K562 (cell line): Measurements from ENCODE around the gene SCAMP5. TPM values are rescaled to one million over a fixed set of nuclear protein-coding genes. Genes with fewer than 3 reads are reported as not detected.
A peak's percentile ranks its signal among the peaks of the same experiment; 100 is the strongest.

Experiments
- AFF4 ChIP-seq: sonication (generic); formaldehyde crosslinking; IDR thresholded peaks from 2 replicates; pipeline ENCODE4 v1.8.0; 2023; ENCODE audit warnings: mild to moderate bottlenecking, missing genetic modification reagents
- E2F8 ChIP-seq: fragments of 450-650 bp; IDR thresholded peaks from 2 replicates; pipeline ENCODE4 v1.7.1; 2018; ENCODE audit warnings: mild to moderate bottlenecking, low read depth; ENCODE audit not compliant: partially characterized antibody
- GABPB1 ChIP-seq: sonication (generic); formaldehyde crosslinking; IDR thresholded peaks from 2 replicates; pipeline ENCODE4 v1.8.0; 2022; ENCODE audit warnings: mild to moderate bottlenecking, missing genetic modification reagents
- HINFP ChIP-seq: fragments of 450-650 bp; conservative IDR thresholded peaks from 2 replicates; pipeline ENCODE4 v1.6.1; 2016; ENCODE audit warnings: missing genetic modification characterization, low read depth, mild to moderate bottlenecking, control low read depth, missing compliant biosample characterization
- HMGN3 ChIP-seq: IDR thresholded peaks from 2 replicates; pipeline ENCODE4 v1.6.1; 2011; ENCODE audit warnings: borderline replicate concordance, low read depth, mild to moderate bottlenecking, mixed read lengths, low read length; ENCODE audit not compliant: insufficient read length; ENCODE audit errors: extremely low read depth
- KAT8 ChIP-seq: fragments of 450-650 bp; IDR thresholded peaks from 2 replicates; pipeline ENCODE4 v1.6.1; 2016; ENCODE audit warnings: low read depth, mild to moderate bottlenecking
- PTBP1 ChIP-seq: fragments of 200-400 bp; formaldehyde crosslinking; IDR thresholded peaks from 2 replicates; pipeline ENCODE4 v1.6.1; 2017; ENCODE audit warnings: low read depth, low read length
- ZC3H4 ChIP-seq: sonication (generic); formaldehyde crosslinking; IDR thresholded peaks from 2 replicates; pipeline ENCODE4 v1.9.0; 2021; ENCODE audit warnings: missing genetic modification reagents, borderline replicate concordance
- ZNF318 ChIP-seq, 2 experiments: fragments of 450-650 bp; IDR thresholded peaks; 2 replicates each; pipeline ENCODE4 v1.6.1; 2016; ENCODE audit warnings: mild to moderate bottlenecking in 2 of 2, borderline replicate concordance in 1 of 2, low read depth in 1 of 2, moderate library complexity in 1 of 2
- polyA plus RNA-seq, 8 experiments: library from polyadenylated mRNA; depleted of rRNA in 4 of 8; stranded (reverse) in 5 of 8; unstranded in 3 of 8; fragments of >200 nt; fragmentation: Nextera tagmentation in 2 of 8; fragmentation: Illumina TruSeq in 1 of 8; extraction: Ambion mirVana in 2 of 8; extraction: Trizol in 1 of 8; gene quantifications; 2 replicates each; pipeline versions ENCODE4 v1.2.1 to v1.2.3, GENCODE V29; 2011 to 2014; ENCODE audit warnings: inconsistent platforms in 1 of 8, missing spikeins in 1 of 8
- total RNA-seq, 7 experiments: library from RNA; depleted of rRNA in 6 of 7; stranded (reverse); fragments of >200 nt in 6 of 7; fragmentation: Illumina TruSeq in 2 of 7; extraction: Trizol in 2 of 7; gene quantifications; 2 replicates each; pipeline versions ENCODE4 v1.2.1 to v1.2.3, GENCODE V29; 2011 to 2021; ENCODE audit warnings: low replicate concordance in 1 of 7

Gene SCAMP5
- total and polyA plus RNA-seq, 9 of the 15 experiments (the other 6 are each of a cell fraction or from before 2014, with no cell fraction given), result 0.09 to 0.29 (median 0.19) TPM; not detected in 5

- TF ChIP-seq AFF4 (CRISPR knock-in tag) (no peak), HMGN3 (no peak), KAT8 (no peak), ZNF318 (IDR thresholded peaks at IDR 0.05; ENCODE audit: borderline replicate concordance in 1 of 2, low read depth in 1 of 2) (no peak; a peak in 1 of 4 replicates), GABPB1 (CRISPR knock-in tag) (peak; percentile 53), HINFP (no peak), ZC3H4 (CRISPR knock-in tag) (no peak), E2F8 (no peak), PTBP1 (no peak)
Measured at GRCh38 chr15:75042730-75043508, 47.6 kb downstream of the SCAMP5 start (continued).
